Lower lobe of right lung (tissue), 2 donors: ENCODE results near the gene MARF1. TPM values are rescaled to one million over a fixed set of nuclear protein-coding genes. Genes with fewer than 3 reads are reported as not detected.
"Not testable (repeated sequence)": the region's sequence is repeated elsewhere in the genome, so short reads cannot be mapped to it uniquely, and the experiment has no call there.

Experiments used
- ATAC-seq, 2 donors: fragments of 200-7000 bp; cut with Tn5 transposase; one replicate each; pipeline ENCODE4 v1.9.1; 2020 to 2022; ENCODE audit warnings: mild to moderate bottlenecking in 2 of 2, moderate library complexity in 2 of 2
- DNase-seq: peaks from one replicate; pipeline ENCODE4 v3.0.0-alpha.2; 2020
- H3K27ac ChIP-seq: fragments of 200-600 bp; one replicate; pipeline ENCODE4 v1.8.0; 2022
- H3K27me3 ChIP-seq: fragments of 200-600 bp; one replicate; pipeline ENCODE4 v1.8.0; 2022; ENCODE audit warnings: low read depth
- H3K36me3 ChIP-seq: fragments of 200-600 bp; one replicate; pipeline ENCODE4 v1.8.0; 2022; ENCODE audit warnings: mild to moderate bottlenecking
- H3K4me1 ChIP-seq: fragments of 200-600 bp; one replicate; pipeline ENCODE4 v1.8.0; 2022
- H3K4me3 ChIP-seq: fragments of 200-600 bp; one replicate; pipeline ENCODE4 v1.8.0; 2022; ENCODE audit warnings: mild to moderate bottlenecking
- H3K9me3 ChIP-seq: fragments of 200-600 bp; one replicate; pipeline ENCODE4 v1.8.0; 2022
- CTCF ChIP-seq: fragments of 200-600 bp; IDR thresholded peaks from one replicate; pipeline ENCODE4 v1.8.0; 2022; ENCODE audit warnings: antibody characterized with exemption, mild to moderate bottlenecking
- intact Hi-C: fragments of 100-400 bp; cut with DNase I; formaldehyde crosslinking; loops from one replicate; pipeline ENCODE4 v1.11.0; 2022
- long read RNA-seq: library from polyadenylated mRNA; unstranded; transcript quantifications from one replicate; pipeline ENCODE4 v2.0.0, GENCODE V29; 2021
- total RNA-seq: library from RNA; stranded (reverse); fragmentation: NEBNext Ultra II Directional; extraction: Animal tissue kit (Norgen Biotek cat#: 25700); gene quantifications from one replicate; pipeline ENCODE4 v1.2.1, GENCODE V29; 2021
- donor health status: DM: no; HTN: yes; CAD: no; lungs with severe emphysema.

The MARF1 gene
- 111 TPM for total RNA-seq
- long read RNA-seq, full-length matches to known transcripts, result 2 of 19 reads
- long read RNA-seq, partial matches to known transcripts, result 8 of 19 reads
- long read RNA-seq, other reads (novel, unspliced or antisense), result 9 of 19 reads

GRCh38 chr16:15643048-15643945 lies at the start of gene MARF1:
Gene MARF1 (minus strand): TSS chr16:15643154. CDS start chr16:15639233, 3,921 bp downstream.
- TF ChIP-seq CTCF, result peak; percentile 54
- Histone ChIP-seq H3K4me3 (peak within 1 kb of the TSS; percentile 95), H3K4me1 (peaks cover 33% of the 10 kb centered on the region), H3K27me3 (no peaks in the 10 kb centered on the region), H3K9me3 (no peaks in the 10 kb centered on the region), H3K36me3 (peaks cover 13% of the 10 kb centered on the region), H3K27ac (peak within 1 kb of the TSS; percentile 99)
- intact Hi-C loops, result no loop called here
- ATAC-seq (peak; percentile 99 to 100), DNase-seq (peak; percentile 99)

GRCh38 chr16:15692508-15692907 lies 49.6 kb upstream of the MARF1 start:
- H3K27ac ChIP-seq, H3K4me3 ChIP-seq, H3K9me3 ChIP-seq, intact Hi-C loops, H3K4me1 ChIP-seq, ATAC-seq, H3K27me3 ChIP-seq, DNase-seq: not testable (repeated sequence)
- peaks cover 95% of the 10 kb centered on the region for H3K36me3 ChIP-seq

- DNase-seq (no peak), ATAC-seq (no peak)
- Histone ChIP-seq H3K4me3 (no peak overlapping the region), H3K27me3 (no peaks in the 10 kb centered on the region), H3K9me3 (no peaks in the 10 kb centered on the region), H3K27ac (no peak overlapping the region), H3K4me1 (no peaks in the 10 kb centered on the region), H3K36me3 (peaks cover 95% of the 10 kb centered on the region)
- intact Hi-C loops, result no loop called here
- no peak for TF ChIP-seq CTCF
Observed at GRCh38 chr16:15691046-15691445, 48.1 kb upstream of the MARF1 start.

- no peak for ATAC-seq
Observed at GRCh38 chr16:15690296-15690695, 47.3 kb upstream of the MARF1 start.

GRCh38 chr16:15689290-15689689 lies 46.3 kb upstream of the MARF1 start:
- H3K27ac ChIP-seq, result no peak overlapping the region
- no peak overlapping the region for H3K4me3 ChIP-seq
- no peak for DNase-seq
- no peak for ATAC-seq
- TF ChIP-seq CTCF, result no peak
- intact Hi-C loops, result no loop called here
- peaks cover 93% of the 10 kb centered on the region for H3K36me3 ChIP-seq
- H3K27me3 ChIP-seq, result no peaks in the 10 kb centered on the region
- H3K9me3 ChIP-seq, result no peaks in the 10 kb centered on the region
- H3K4me1 ChIP-seq, result no peaks in the 10 kb centered on the region

More at GRCh38 chr16:15690296-15690695, 47.3 kb upstream of the MARF1 start:
- no peak overlapping the region for H3K27ac ChIP-seq
- no peak overlapping the region for H3K4me3 ChIP-seq
- no peaks in the 10 kb centered on the region for H3K9me3 ChIP-seq
- intact Hi-C loops, result no loop called here
- peaks cover 95% of the 10 kb centered on the region for H3K36me3 ChIP-seq
- H3K27me3 ChIP-seq, result no peaks in the 10 kb centered on the region
- no peak for TF ChIP-seq CTCF
- no peak for DNase-seq
- no peaks in the 10 kb centered on the region for H3K4me1 ChIP-seq

- ATAC-seq (no peak), DNase-seq (no peak)
- intact Hi-C loops, result no loop called here
- Histone ChIP-seq H3K4me1 (no peaks in the 10 kb centered on the region), H3K4me3 (no peak overlapping the region), H3K27ac (no peak overlapping the region), H3K9me3 (no peaks in the 10 kb centered on the region), H3K36me3 (peaks cover 77% of the 10 kb centered on the region), H3K27me3 (no peaks in the 10 kb centered on the region)
- TF ChIP-seq CTCF, result no peak
Observed at GRCh38 chr16:15686287-15686686, 43.3 kb upstream of the MARF1 start.
